Lower leg skin (tissue), 3 donors: ENCODE data around the gene CFAP74.

Experiments
- POLR2A ChIP-seq, 2 donors: fragments of 450-650 bp; IDR thresholded peaks; one replicate each; pipeline ENCODE4 v1.6.1; 2016 to 2017; ENCODE audit warnings: antibody characterized with exemption in 2 of 2, mild to moderate bottlenecking in 1 of 2, moderate library complexity in 1 of 2
- TF ChIP-seq, protein P1 (sequence below), 3 donors: fragments of 450-650 bp; IDR thresholded peaks; one replicate each; pipeline ENCODE4 v1.5.1; 2016; ENCODE audit warnings: antibody characterized with exemption in 3 of 3, mild to moderate bottlenecking in 3 of 3, moderate library complexity in 2 of 3

DNA sequence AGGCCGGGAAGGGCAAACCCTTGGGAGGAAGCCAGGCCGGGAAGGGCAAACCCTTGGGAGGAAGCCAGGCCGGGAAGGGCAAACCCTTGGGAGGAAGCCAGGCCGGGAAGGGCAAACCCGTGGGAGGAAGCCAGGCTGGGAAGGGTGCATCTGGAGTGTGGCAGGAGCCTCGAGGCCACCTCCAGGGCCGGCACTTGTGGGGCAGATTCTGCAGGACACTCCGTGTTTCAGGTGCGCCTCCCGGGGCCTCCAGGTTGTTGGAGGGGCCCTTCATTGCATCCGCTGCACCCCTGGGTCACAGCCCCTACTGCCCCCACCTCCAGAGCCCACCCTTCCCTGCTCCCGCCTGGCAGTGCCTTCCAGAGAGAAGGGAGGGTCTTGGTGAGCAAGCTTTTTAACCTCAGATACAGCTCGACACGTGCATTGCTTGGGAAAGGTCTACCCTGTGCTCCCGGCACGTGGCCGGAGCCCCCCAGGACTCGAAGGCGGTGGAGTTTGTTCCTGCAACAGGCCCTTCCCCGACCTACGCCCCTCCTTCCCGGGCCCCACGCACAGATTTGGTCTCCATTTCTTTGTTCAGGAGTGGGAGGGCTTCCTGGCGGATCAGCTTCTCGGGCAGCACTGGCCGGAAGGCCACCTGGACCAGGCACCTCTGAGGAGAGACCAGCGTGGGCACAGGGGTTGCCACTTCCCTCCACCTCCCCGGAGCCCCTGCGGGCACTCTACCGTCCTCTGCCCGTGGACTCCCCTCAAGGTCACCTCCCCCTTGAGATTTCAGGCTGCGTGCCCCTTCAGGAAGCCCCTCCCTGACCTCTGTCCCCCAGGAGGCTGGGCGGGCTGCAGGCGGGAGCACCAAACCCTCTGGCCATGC lies 75.1 kb downstream of the CFAP74 start:
- TF ChIP-seq, protein P1, sequence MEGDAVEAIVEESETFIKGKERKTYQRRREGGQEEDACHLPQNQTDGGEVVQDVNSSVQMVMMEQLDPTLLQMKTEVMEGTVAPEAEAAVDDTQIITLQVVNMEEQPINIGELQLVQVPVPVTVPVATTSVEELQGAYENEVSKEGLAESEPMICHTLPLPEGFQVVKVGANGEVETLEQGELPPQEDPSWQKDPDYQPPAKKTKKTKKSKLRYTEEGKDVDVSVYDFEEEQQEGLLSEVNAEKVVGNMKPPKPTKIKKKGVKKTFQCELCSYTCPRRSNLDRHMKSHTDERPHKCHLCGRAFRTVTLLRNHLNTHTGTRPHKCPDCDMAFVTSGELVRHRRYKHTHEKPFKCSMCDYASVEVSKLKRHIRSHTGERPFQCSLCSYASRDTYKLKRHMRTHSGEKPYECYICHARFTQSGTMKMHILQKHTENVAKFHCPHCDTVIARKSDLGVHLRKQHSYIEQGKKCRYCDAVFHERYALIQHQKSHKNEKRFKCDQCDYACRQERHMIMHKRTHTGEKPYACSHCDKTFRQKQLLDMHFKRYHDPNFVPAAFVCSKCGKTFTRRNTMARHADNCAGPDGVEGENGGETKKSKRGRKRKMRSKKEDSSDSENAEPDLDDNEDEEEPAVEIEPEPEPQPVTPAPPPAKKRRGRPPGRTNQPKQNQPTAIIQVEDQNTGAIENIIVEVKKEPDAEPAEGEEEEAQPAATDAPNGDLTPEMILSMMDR (IDR thresholded peaks at IDR 0.05) = no peak
- TF ChIP-seq POLR2A (IDR thresholded peaks at IDR 0.05) = no peak
